IMR-90 (cell line): ENCODE results near the gene MAP1LC3B. TPM values are rescaled to one million over a fixed set of nuclear protein-coding genes. Genes with fewer than 3 reads are reported as not detected.

ENCODE experiments used
- ATAC-seq: fragments of 200-7000 bp; cut with Tn5 transposase; 2 replicates; pipeline ENCODE4 v1.9.1; 2020; ENCODE audit warnings: low read depth, mild to moderate bottlenecking, moderate library complexity
- BruUV-seq: library from RNA; stranded (reverse); fragments of 400-500 nt; replicated peaks from 2 replicates; lab custom pipeline; 2021; lab: Mats Ljungman, UMichigan
- CTCF ChIA-PET: fragments of 300-600 bp; formaldehyde crosslinking; extraction: SDS; loops from one replicate; lab custom pipeline; 2021; ENCODE audit warnings: antibody characterized with exemption; lab: Yijun Ruan, JAX
- POLR2A ChIA-PET: fragments of 300-600 bp; sonication (Branson Sonifier 250); formaldehyde crosslinking; loops from one replicate; lab custom pipeline; 2022; ENCODE audit warnings: antibody characterized with exemption; ENCODE audit not compliant: unreplicated experiment; lab: Charles Lee
- DNase-seq: peaks from one replicate; pipeline ENCODE4 v3.0.0; 2013
- H2AFZ ChIP-seq: replicated peaks from 2 replicates; pipeline ENCODE3; 2013; ENCODE audit warnings: low read length, mild to moderate bottlenecking; ENCODE audit not compliant: poor library complexity
- H2AK5ac ChIP-seq: 2 replicates; pipeline ENCODE4 v1.6.1; 2013; ENCODE audit warnings: low read depth, low read length, inconsistent platforms
- H2AK9ac ChIP-seq: replicated peaks from 2 replicates; pipeline ENCODE3; 2013; ENCODE audit warnings: mild to moderate bottlenecking, low read depth, low read length, moderate library complexity; ENCODE audit not compliant: poor library complexity
- H2BK120ac ChIP-seq: 2 replicates; pipeline ENCODE4 v1.6.1; 2013; ENCODE audit warnings: low read depth, low read length, inconsistent platforms
- H2BK15ac ChIP-seq: 3 replicates; pipeline ENCODE4 v1.6.1; 2013; ENCODE audit warnings: low read depth, low read length, inconsistent platforms
- H2BK20ac ChIP-seq: 2 replicates; pipeline ENCODE4 v1.6.1; 2013; ENCODE audit warnings: low read depth, mild to moderate bottlenecking, inconsistent platforms, low read length, moderate library complexity
- H2BK5ac ChIP-seq: 2 replicates; pipeline ENCODE4 v1.6.1; 2013; ENCODE audit warnings: mild to moderate bottlenecking, low read depth, low read length, inconsistent platforms; ENCODE audit not compliant: poor library complexity, severe bottlenecking
- H3K14ac ChIP-seq: replicated peaks from 2 replicates; pipeline ENCODE4 v1.6.1; 2013; ENCODE audit warnings: low read depth, low read length, inconsistent platforms
- H3K18ac ChIP-seq: 2 replicates; pipeline ENCODE4 v1.6.1; 2013; ENCODE audit warnings: low read depth, low read length, control low read depth
- H3K23ac ChIP-seq: 2 replicates; pipeline ENCODE4 v1.6.1; 2013; ENCODE audit warnings: low read depth, low read length, inconsistent platforms
- H3K27ac ChIP-seq: 2 replicates; pipeline ENCODE4 v1.5.1; 2013; ENCODE audit warnings: mild to moderate bottlenecking, control low read depth, low read length; ENCODE audit not compliant: insufficient read depth
- H3K27me3 ChIP-seq: 2 replicates; pipeline ENCODE4 v1.6.1; 2013; ENCODE audit warnings: low read length; ENCODE audit not compliant: control insufficient read depth, insufficient read depth
- H3K36me3 ChIP-seq: 2 replicates; pipeline ENCODE4 v1.6.1; 2013; ENCODE audit warnings: low read length, mixed read lengths; ENCODE audit not compliant: control insufficient read depth, insufficient read depth
- H3K4ac ChIP-seq: 2 replicates; pipeline ENCODE4 v1.6.1; 2013; ENCODE audit warnings: low read depth, low read length, inconsistent platforms
- H3K4me1 ChIP-seq: 2 replicates; pipeline ENCODE4 v1.6.1; 2013; ENCODE audit warnings: low read length, mixed read lengths; ENCODE audit not compliant: control insufficient read depth, insufficient read depth
- H3K4me2 ChIP-seq: 2 replicates; pipeline ENCODE4 v1.6.1; 2013; ENCODE audit warnings: low read depth, mild to moderate bottlenecking, control low read depth, low read length, moderate library complexity
- H3K4me3 ChIP-seq: 2 replicates; pipeline ENCODE4 v1.5.1; 2013; ENCODE audit warnings: low read depth, mild to moderate bottlenecking, control low read depth, low read length, moderate library complexity; ENCODE audit not compliant: insufficient read depth
- H3K56ac ChIP-seq: 2 replicates; pipeline ENCODE4 v1.6.1; 2013; ENCODE audit warnings: low read length, inconsistent platforms; ENCODE audit not compliant: insufficient read depth; ENCODE audit errors: extremely low read depth
- H3K79me1 ChIP-seq, 2 experiments: 2 replicates each; pipeline ENCODE4 v1.6.1; 2013; ENCODE audit warnings: low read length in 2 of 2, inconsistent platforms in 1 of 2, low read depth in 1 of 2
- H3K9ac ChIP-seq: 2 replicates; pipeline ENCODE4 v1.6.1; 2013; ENCODE audit warnings: low read depth, low read length, control low read depth
- H3K9me1 ChIP-seq: 2 replicates; pipeline ENCODE4 v1.6.1; 2013; ENCODE audit warnings: low read length, inconsistent platforms; ENCODE audit not compliant: insufficient read depth
- H3K9me3 ChIP-seq: 2 replicates; pipeline ENCODE4 v1.6.1; 2013; ENCODE audit warnings: low read length; ENCODE audit not compliant: control insufficient read depth, insufficient read depth
- H4K20me1 ChIP-seq: 2 replicates; pipeline ENCODE4 v1.6.1; 2013; ENCODE audit warnings: low read length, inconsistent platforms; ENCODE audit not compliant: insufficient read depth
- H4K5ac ChIP-seq: 2 replicates; pipeline ENCODE4 v1.6.1; 2013; ENCODE audit warnings: mild to moderate bottlenecking, low read depth, low read length, control low read depth
- H4K8ac ChIP-seq, 2 experiments: 2 replicates each; pipeline ENCODE4 v1.6.1; 2013; ENCODE audit warnings: low read depth in 2 of 2, low read length in 2 of 2, control low read depth in 1 of 2, inconsistent platforms in 1 of 2
- H4K91ac ChIP-seq: 2 replicates; pipeline ENCODE4 v1.6.1; 2013; ENCODE audit warnings: low read depth, low read length, inconsistent platforms; ENCODE audit not compliant: insufficient read depth
- BHLHE40 ChIP-seq: fragments of 150-350 bp; IDR thresholded peaks from 2 replicates; pipeline ENCODE4 v1.6.1; 2016; ENCODE audit warnings: mild to moderate bottlenecking, low read depth, low read length
- CEBPB ChIP-seq: IDR thresholded peaks from 2 replicates; pipeline ENCODE4 v1.6.1; 2012; ENCODE audit warnings: low read depth, low read length, improper control_type of control experiment
- CHD1 ChIP-seq: IDR thresholded peaks from 2 replicates; pipeline ENCODE4 v1.6.1; 2012; ENCODE audit warnings: low read depth, low read length, improper control_type of control experiment
- FOS ChIP-seq: fragments of 150-350 bp; IDR thresholded peaks from 2 replicates; pipeline ENCODE4 v1.6.1; 2016; ENCODE audit warnings: low read depth, low read length
- MAZ ChIP-seq: IDR thresholded peaks from 2 replicates; pipeline ENCODE4 v1.6.1; 2012; ENCODE audit warnings: low read depth, mild to moderate bottlenecking, low read length, improper control_type of control experiment, moderate library complexity, borderline replicate concordance
- MXI1 ChIP-seq: IDR thresholded peaks from 2 replicates; pipeline ENCODE4 v1.6.1; 2012; ENCODE audit warnings: low read depth, mild to moderate bottlenecking, low read length, moderate library complexity, borderline replicate concordance
- NFE2L2 ChIP-seq: fragments of 150-350 bp; IDR thresholded peaks from 2 replicates; pipeline ENCODE4 v1.6.1; 2016; ENCODE audit warnings: low read depth, mild to moderate bottlenecking, low read length
- POLR2A ChIP-seq: IDR thresholded peaks from 2 replicates; pipeline ENCODE4 v1.6.1; 2012; ENCODE audit warnings: mild to moderate bottlenecking, low read depth, low read length
- RAD21 ChIP-seq: IDR thresholded peaks from 2 replicates; pipeline ENCODE4 v1.6.1; 2012; ENCODE audit warnings: low read length, improper control_type of control experiment
- RCOR1 ChIP-seq: IDR thresholded peaks from 2 replicates; pipeline ENCODE4 v1.6.1; 2012; ENCODE audit warnings: mild to moderate bottlenecking, low read length, improper control_type of control experiment; ENCODE audit not compliant: insufficient replicate concordance
- RFX5 ChIP-seq: IDR thresholded peaks from 2 replicates; pipeline ENCODE4 v1.8.0; 2012; ENCODE audit warnings: low read depth, mild to moderate bottlenecking, low read length, moderate library complexity
- SMC3 ChIP-seq: fragments of 150-350 bp; IDR thresholded peaks from 2 replicates; pipeline ENCODE4 v1.6.1; 2016; ENCODE audit warnings: low read depth, mild to moderate bottlenecking, antibody characterized with exemption, low read length, moderate library complexity
- WGBS, 2 experiments: methylation state at CpG; one replicate each; pipeline versions ENCODE4 v1.1.5 to v1.1.7; 2013; ENCODE audit warnings: missing lambda C conversion rate in 2 of 2; ENCODE audit not compliant: insufficient read length in 1 of 2; ENCODE audit errors: extremely low coverage in 2 of 2; 5-methylcytosine and 5-hydroxymethylcytosine counted together
- dilution Hi-C: fragments of 300-500 bp; cut with HindIII; formaldehyde crosslinking; loops from one replicate; pipeline ENCODE4 v1.14.3; 2018; ENCODE audit warnings: low sequenced_read_pairs; ENCODE audit not compliant: unreplicated experiment
- in situ Hi-C: fragments of 300-500 bp; cut with MboI; formaldehyde crosslinking; loops from 3 replicates; pipeline ENCODE4 v1.14.3; 2019; ENCODE audit warnings: low sequenced_read_pairs, inconsistent platforms, mixed read lengths
- intact Hi-C: fragments of 100-400 bp; cut with micrococcal nuclease; formaldehyde crosslinking; loops from 2 replicates; pipeline ENCODE4 v1.10.0; 2022
- polyA plus RNA-seq, 3 experiments: library from polyadenylated mRNA; depleted of rRNA; stranded (reverse); fragments of >200 nt; gene quantifications; 2 replicates each; pipeline ENCODE4 v1.2.3, GENCODE V29; 2012; ENCODE audit warnings: low replicate concordance in 1 of 3
- total RNA-seq: library from RNA; depleted of rRNA; stranded (reverse); fragments of >200 nt; gene quantifications from 2 replicates; pipeline ENCODE4 v1.2.3, GENCODE V29; 2012
- TF ChIP-seq, protein P1 (sequence below): conservative IDR thresholded peaks from 2 replicates; pipeline ENCODE4 v1.5.1; 2012; ENCODE audit warnings: mild to moderate bottlenecking, low read depth, low read length, improper control_type of control experiment
- TF ChIP-seq, protein P2 (sequence below): fragments of 150-350 bp; IDR thresholded peaks from 2 replicates; pipeline ENCODE4 v1.6.1; 2016; ENCODE audit warnings: low read depth, mild to moderate bottlenecking, low read length, moderate library complexity, borderline replicate concordance
- TF ChIP-seq, protein P3 (sequence below): fragments of 150-350 bp; IDR thresholded peaks from 2 replicates; pipeline ENCODE4 v1.6.1; 2017; ENCODE audit warnings: mild to moderate bottlenecking, antibody characterized with exemption, low read length, low read depth

The MAP1LC3B gene
- total and polyA plus RNA-seq, 2 of the 4 experiments (the other 2 are of a cell fraction): 23.5 to 57.7 TPM

DNA sequence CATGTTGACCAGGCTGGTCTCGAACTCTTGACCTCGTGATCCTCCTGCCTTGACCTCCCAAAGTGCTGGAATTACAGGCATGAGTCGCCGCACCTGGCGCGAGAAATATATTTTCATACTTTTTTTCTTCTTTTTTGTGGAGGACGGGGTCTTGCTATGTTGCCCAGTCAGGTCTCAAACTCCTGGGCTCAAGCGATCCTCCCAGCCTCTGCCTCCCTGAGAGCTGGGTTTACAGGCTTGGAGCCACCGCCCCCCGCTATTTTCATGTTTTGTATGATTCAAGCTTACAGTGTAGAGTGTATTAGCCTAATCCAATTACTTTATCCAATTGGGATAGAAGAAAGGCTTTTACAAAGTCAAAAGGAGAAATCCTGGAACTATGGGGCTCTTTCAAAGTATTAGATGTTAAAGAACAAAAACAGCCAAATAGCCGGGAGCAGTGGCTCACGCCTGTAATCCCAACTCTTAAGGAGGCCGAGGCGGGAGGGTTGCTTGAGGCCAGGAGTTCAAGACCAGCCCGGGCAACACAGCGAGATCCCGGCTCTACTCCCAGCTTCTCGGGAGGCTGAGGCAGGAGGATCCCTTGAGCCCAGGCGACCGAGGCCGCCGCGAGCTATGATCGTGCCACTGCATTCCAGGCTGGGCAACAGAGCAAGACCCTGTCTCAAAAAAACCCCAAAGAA is 1.4 kb upstream of the MAP1LC3B start:
- H2AK9ac ChIP-seq: peak overlapping the region; percentile 96
- peak overlapping the region; percentile 4; the same call in 1 of the 2 replicates for H3K18ac ChIP-seq
- H3K36me3 ChIP-seq: no peaks in the 10 kb centered on the region
- intact Hi-C loops: no loop called here
- H4K20me1 ChIP-seq: peaks cover 29% of the 10 kb centered on the region
- ATAC-seq (no peak), DNase-seq (no peak)
- 91% methylated on average over 8 of the region's 24 CpGs; no CpG with 5 or more reads in 1 of the 2 experiments for WGBS, 2 experiments
- no peak overlapping the region; the same call in 1 of the 2 replicates for H3K9ac ChIP-seq
- peak overlapping the region; percentile 88 for H4K91ac ChIP-seq
- peak overlapping the region; percentile 95 to 98 for H4K8ac ChIP-seq
- no peak overlapping the region for H3K4me3 ChIP-seq
- peak overlapping the region; percentile 97 for H3K4ac ChIP-seq
- peaks cover 7% of the 10 kb centered on the region for H3K4me1 ChIP-seq
- H3K9me3 ChIP-seq: no peaks in the 10 kb centered on the region
- H2BK120ac ChIP-seq: no peak overlapping the region; the same call in 1 of the 2 replicates
- dilution Hi-C loops: no loop called here
- peak overlapping the region; percentile 99 for H3K23ac ChIP-seq
- no peaks in the 10 kb centered on the region for H3K27me3 ChIP-seq
- peak overlapping the region; percentile 99 for H2AK5ac ChIP-seq
- ChIA-PET POLR2A (no interaction called here), CTCF (no interaction called here)
- peak overlapping the region; percentile 68; the same call in 1 of the 2 replicates for H3K4me2 ChIP-seq
- BruUV-seq: no TSS peak
- peaks cover 7% of the 10 kb centered on the region; the same call in 1 of the 2 replicates for H3K9me1 ChIP-seq
- no peak overlapping the region for H3K56ac ChIP-seq
- peak overlapping the region; percentile 86 for H2BK5ac ChIP-seq
- no peak overlapping the region for H2BK20ac ChIP-seq
- H3K27ac ChIP-seq: peak overlapping the region; percentile 90
- peak overlapping the region; percentile 97; the same call in 1 of the 2 replicates for H3K14ac ChIP-seq
- peaks cover 0 to 40% of the 10 kb centered on the region in 2 experiments; a peak in 3 of 4 replicates for H3K79me1 ChIP-seq
- in situ Hi-C loops: no loop called here
- H2AFZ ChIP-seq: no peak overlapping the region
- peak overlapping the region; percentile 78; the same call in 1 of the 3 replicates for H2BK15ac ChIP-seq
- H4K5ac ChIP-seq: peak overlapping the region; percentile 62
- TF ChIP-seq, protein P1, sequence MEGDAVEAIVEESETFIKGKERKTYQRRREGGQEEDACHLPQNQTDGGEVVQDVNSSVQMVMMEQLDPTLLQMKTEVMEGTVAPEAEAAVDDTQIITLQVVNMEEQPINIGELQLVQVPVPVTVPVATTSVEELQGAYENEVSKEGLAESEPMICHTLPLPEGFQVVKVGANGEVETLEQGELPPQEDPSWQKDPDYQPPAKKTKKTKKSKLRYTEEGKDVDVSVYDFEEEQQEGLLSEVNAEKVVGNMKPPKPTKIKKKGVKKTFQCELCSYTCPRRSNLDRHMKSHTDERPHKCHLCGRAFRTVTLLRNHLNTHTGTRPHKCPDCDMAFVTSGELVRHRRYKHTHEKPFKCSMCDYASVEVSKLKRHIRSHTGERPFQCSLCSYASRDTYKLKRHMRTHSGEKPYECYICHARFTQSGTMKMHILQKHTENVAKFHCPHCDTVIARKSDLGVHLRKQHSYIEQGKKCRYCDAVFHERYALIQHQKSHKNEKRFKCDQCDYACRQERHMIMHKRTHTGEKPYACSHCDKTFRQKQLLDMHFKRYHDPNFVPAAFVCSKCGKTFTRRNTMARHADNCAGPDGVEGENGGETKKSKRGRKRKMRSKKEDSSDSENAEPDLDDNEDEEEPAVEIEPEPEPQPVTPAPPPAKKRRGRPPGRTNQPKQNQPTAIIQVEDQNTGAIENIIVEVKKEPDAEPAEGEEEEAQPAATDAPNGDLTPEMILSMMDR: no peak
- no peak for TF ChIP-seq CHD1
- TF ChIP-seq MAZ: no peak
- no peak for TF ChIP-seq CEBPB
- TF ChIP-seq RFX5: no peak
- no peak for TF ChIP-seq BHLHE40
- TF ChIP-seq MXI1: no peak
- no peak for TF ChIP-seq POLR2A
- no peak for TF ChIP-seq SMC3
- TF ChIP-seq, protein P2, sequence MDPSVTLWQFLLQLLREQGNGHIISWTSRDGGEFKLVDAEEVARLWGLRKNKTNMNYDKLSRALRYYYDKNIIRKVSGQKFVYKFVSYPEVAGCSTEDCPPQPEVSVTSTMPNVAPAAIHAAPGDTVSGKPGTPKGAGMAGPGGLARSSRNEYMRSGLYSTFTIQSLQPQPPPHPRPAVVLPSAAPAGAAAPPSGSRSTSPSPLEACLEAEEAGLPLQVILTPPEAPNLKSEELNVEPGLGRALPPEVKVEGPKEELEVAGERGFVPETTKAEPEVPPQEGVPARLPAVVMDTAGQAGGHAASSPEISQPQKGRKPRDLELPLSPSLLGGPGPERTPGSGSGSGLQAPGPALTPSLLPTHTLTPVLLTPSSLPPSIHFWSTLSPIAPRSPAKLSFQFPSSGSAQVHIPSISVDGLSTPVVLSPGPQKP: no peak
- no peak for TF ChIP-seq RCOR1
- TF ChIP-seq RAD21: no peak
- TF ChIP-seq NFE2L2: no peak
- no peak for TF ChIP-seq FOS
- TF ChIP-seq, protein P3, sequence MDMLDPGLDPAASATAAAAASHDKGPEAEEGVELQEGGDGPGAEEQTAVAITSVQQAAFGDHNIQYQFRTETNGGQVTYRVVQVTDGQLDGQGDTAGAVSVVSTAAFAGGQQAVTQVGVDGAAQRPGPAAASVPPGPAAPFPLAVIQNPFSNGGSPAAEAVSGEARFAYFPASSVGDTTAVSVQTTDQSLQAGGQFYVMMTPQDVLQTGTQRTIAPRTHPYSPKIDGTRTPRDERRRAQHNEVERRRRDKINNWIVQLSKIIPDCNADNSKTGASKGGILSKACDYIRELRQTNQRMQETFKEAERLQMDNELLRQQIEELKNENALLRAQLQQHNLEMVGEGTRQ: no peak
